ENCODE measurements around the gene SSC5D.

The SSC5D gene

DNA sequence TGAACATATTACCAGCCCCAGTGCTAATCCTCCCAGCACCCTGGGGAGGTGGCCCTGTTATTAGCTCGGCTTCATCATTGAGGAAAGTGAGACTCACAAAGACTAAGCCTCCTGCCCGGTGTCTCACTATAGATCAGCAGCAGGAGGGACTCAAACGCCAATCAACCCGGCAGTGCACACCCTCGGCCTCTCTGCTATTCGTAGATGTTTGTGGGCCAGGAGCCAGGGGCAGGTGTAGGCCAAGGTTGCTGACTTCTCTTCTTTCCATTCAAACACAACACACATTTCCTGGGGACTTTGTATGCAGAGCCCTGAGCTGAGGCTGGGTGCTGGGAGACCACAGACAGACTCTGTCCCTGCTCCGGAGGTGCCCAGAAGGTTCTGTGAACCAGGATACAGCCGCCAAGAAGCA is 66.5 kb downstream of the SSC5D start:
- no peak for DNase-seq (ENCODE audit: low spot score)

- DNase-seq (ENCODE audit: low spot score), result no peak
Observed at GRCh38 chr19:55559684-55560083, 71.4 kb downstream of the SSC5D start.

- no peak for DNase-seq (ENCODE audit: low spot score)
Observed at GRCh38 chr19:55563261-55563690, 75.0 kb downstream of the SSC5D start.

DNA sequence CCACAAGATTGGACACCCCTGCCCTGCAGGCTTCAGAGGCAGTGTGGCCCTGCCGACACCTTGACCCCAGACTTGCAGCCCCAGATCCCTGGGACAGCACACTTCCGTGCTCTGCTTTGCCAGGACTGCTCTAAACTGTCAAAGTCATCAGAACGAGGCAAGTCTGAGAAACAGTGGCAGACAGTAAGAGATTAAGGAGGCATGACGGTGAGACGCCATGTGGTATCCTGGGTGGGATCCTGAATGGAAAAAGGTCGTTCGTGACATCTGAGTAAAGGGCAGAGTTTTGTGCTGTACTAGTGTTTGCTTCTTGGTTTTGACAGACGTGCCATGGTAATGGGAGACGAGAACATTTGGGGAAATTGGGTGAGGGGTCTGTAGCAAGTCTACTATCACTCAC is 78.6 kb downstream of the SSC5D start:
- DNase-seq (ENCODE audit: low spot score), result no peak

- no peak for DNase-seq (ENCODE audit: low spot score)
Observed at GRCh38 chr19:55567708-55568328, 79.6 kb downstream of the SSC5D start.

Measured in kidney tubule cell (primary cell).